Activated T-helper 17 cell treated with anti-CD3 and anti-CD28 coated beads, Interleukin-2, amount 50 U/mL, for 72 hours (primary cell): ENCODE measurements around the gene FUZ. TPM values are rescaled to one million over a fixed set of nuclear protein-coding genes. Genes with fewer than 3 reads are reported as not detected.

Experiments used
- ATAC-seq: fragments of 150-1000 bp; cut with Tn5 transposase; replicated peaks from 2 replicates; pipeline ENCODE4 v1.10.0; 2021; ENCODE audit warnings: mild to moderate bottlenecking, moderate library complexity
- H3K27ac Mint-ChIP-seq: one replicate; pipeline ENCODE4 v1.8.0; 2022; ENCODE audit warnings: mixed read lengths
- H3K27me3 Mint-ChIP-seq: one replicate; pipeline ENCODE4 v1.8.0; 2022; ENCODE audit warnings: mixed read lengths
- H3K36me3 Mint-ChIP-seq: one replicate; pipeline ENCODE4 v1.8.0; 2022; ENCODE audit warnings: low read depth, mild to moderate bottlenecking, mixed read lengths
- H3K4me1 Mint-ChIP-seq: one replicate; pipeline ENCODE4 v1.8.0; 2022; ENCODE audit warnings: mixed read lengths
- H3K4me3 Mint-ChIP-seq: one replicate; pipeline ENCODE4 v1.8.0; 2022; ENCODE audit warnings: mild to moderate bottlenecking, mixed read lengths
- H3K9me3 Mint-ChIP-seq: one replicate; pipeline ENCODE4 v1.8.0; 2022; ENCODE audit warnings: mixed read lengths
- total RNA-seq, 2 donors: library from RNA; stranded (reverse); gene quantifications; one replicate each; pipeline ENCODE4 v1.2.3, GENCODE V29; 2022

The FUZ gene
- total RNA-seq, 2 donors from 2014 or later: 15.5 to 19.1 TPM

- Mint-ChIP-seq H3K27me3 (no peaks in the 10 kb centered on the region), H3K4me1 (no peaks in the 10 kb centered on the region), H3K4me3 (no peak overlapping the region), H3K9me3 (no peaks in the 10 kb centered on the region), H3K36me3 (peaks cover 80% of the 10 kb centered on the region), H3K27ac (no peak overlapping the region)
- no peak for ATAC-seq
Observed at GRCh38 chr19:49799271-49799797, 13.8 kb downstream of the FUZ start.

- Mint-ChIP-seq H3K9me3 (no peaks in the 10 kb centered on the region), H3K36me3 (peaks cover 80% of the 10 kb centered on the region), H3K27ac (no peak overlapping the region), H3K4me3 (no peak overlapping the region), H3K4me1 (no peaks in the 10 kb centered on the region), H3K27me3 (no peaks in the 10 kb centered on the region)
- no peak for ATAC-seq
Observed at GRCh38 chr19:49798574-49798973, 14.5 kb downstream of the FUZ start.

- Mint-ChIP-seq H3K4me1 (no peaks in the 10 kb centered on the region), H3K4me3 (no peak overlapping the region), H3K27me3 (no peaks in the 10 kb centered on the region), H3K36me3 (peaks cover 83% of the 10 kb centered on the region), H3K9me3 (no peaks in the 10 kb centered on the region), H3K27ac (no peak overlapping the region)
- ATAC-seq: no peak
Observed at GRCh38 chr19:49795615-49796014, 17.5 kb downstream of the FUZ start.

- Mint-ChIP-seq H3K27ac (no peak overlapping the region), H3K9me3 (no peaks in the 10 kb centered on the region), H3K4me3 (no peak overlapping the region), H3K36me3 (peaks cover 79% of the 10 kb centered on the region), H3K4me1 (no peaks in the 10 kb centered on the region), H3K27me3 (no peaks in the 10 kb centered on the region)
- peak; percentile 94 for ATAC-seq
Observed at GRCh38 chr19:49793561-49793840, 19.6 kb downstream of the FUZ start.

DNA sequence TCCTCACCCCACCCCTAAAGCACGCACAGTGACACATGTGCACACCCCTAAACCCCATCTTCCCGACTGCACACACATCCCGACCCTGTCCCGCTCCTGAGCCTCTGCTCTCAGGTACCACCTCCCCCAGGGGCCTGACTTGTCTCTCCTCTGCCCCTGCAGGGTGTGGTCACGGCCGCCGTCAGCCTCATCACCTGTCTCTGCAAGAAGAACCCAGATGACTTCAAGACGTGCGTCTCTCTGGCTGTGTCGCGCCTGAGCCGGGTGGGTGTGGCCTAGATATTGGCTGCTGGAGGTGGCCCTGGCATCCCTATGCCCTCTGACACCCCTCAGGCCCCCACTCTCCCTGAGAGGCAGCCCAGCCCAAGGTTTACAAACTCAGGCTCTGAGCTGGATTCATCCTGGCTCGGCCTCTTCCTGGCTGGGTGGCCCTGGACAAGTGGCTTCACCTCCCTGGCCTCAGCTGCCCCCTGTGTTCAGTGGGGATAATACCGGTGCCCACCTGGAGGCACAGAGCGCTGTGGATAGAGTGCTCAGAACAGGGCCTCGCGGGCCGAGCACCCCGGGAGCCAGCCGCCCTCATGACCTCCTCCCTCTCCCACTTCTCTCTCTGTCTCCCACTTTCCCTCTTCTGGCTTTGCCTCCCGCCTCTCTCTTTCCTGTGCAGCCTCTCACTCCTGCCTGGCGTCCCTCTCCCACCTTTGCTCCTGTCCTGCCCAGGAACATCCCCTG is 20.1 kb downstream of the FUZ start:
- no peak overlapping the region for H3K27ac Mint-ChIP-seq
- no peak overlapping the region for H3K4me3 Mint-ChIP-seq
- no peaks in the 10 kb centered on the region for H3K4me1 Mint-ChIP-seq
- ATAC-seq: no peak
- H3K9me3 Mint-ChIP-seq: no peaks in the 10 kb centered on the region
- no peaks in the 10 kb centered on the region for H3K27me3 Mint-ChIP-seq
- peaks cover 79% of the 10 kb centered on the region for H3K36me3 Mint-ChIP-seq

DNA sequence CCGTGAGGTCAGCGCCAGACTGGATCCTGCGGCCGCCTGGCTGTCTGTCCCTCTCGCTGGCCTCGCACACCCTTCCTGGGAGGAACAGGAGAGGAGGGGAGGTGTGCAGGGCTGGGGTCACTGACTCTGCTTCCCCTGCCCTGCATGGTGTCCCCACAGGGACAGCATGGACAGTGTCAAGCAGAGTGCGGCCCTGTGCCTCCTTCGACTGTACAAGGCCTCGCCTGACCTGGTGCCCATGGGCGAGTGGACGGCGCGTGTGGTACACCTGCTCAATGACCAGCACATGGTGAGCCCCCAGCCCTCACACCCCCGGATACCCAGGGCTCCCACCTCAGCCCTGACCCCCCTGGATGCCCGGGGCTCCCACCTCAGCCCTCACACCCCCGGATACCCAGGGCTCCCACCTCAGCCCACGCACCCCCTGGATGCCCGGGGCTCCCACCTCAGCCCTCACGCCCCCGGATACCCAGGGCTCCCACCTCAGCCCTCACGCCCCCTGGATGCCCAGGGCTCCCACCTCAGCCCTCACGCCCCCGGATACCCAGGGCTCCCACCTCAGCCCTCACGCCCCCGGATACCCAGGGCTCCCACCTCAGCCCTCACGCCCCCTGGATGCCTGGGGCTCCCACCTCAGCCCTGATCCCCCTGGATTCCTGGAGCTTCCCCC is 21.2 kb downstream of the FUZ start:
- Mint-ChIP-seq H3K9me3 (no peaks in the 10 kb centered on the region), H3K4me1 (no peaks in the 10 kb centered on the region), H3K27me3 (no peaks in the 10 kb centered on the region), H3K4me3 (no peak overlapping the region), H3K27ac (no peak overlapping the region), H3K36me3 (peaks cover 80% of the 10 kb centered on the region)
- ATAC-seq: no peak

DNA sequence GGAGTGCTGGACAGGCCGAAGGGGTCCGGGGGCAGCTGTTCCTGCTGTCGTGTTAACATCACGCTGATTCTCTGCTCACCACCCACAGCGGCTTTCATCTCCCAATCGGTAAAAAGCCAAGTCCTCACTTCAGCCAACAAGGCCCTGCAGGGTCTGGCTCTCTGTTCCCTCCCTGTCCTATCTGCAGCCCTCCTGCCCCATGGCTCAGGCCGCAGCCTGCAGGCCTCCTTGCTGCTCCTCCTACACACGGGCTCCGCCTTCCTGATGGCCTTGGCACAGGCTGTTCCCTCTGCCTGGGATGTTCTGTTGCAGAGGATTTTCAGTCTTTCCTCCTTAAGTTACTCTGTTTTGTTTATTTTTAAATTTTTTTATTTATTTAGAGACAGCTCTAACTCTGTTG is 22.2 kb downstream of the FUZ start:
- Mint-ChIP-seq H3K27ac (peak overlapping the region; percentile 25), H3K4me3 (no peak overlapping the region), H3K36me3 (peaks cover 80% of the 10 kb centered on the region), H3K4me1 (no peaks in the 10 kb centered on the region), H3K9me3 (no peaks in the 10 kb centered on the region), H3K27me3 (no peaks in the 10 kb centered on the region)
- ATAC-seq: no peak

- Mint-ChIP-seq H3K36me3 (peaks cover 78% of the 10 kb centered on the region), H3K4me3 (no peak overlapping the region), H3K27ac (no peak overlapping the region), H3K9me3 (no peaks in the 10 kb centered on the region), H3K4me1 (no peaks in the 10 kb centered on the region), H3K27me3 (no peaks in the 10 kb centered on the region)
- no peak for ATAC-seq
Observed at GRCh38 chr19:49788857-49789256, 24.2 kb downstream of the FUZ start.

GRCh38 chr19:49787746-49788145 is 25.3 kb downstream of the FUZ start:
- no peaks in the 10 kb centered on the region for H3K9me3 Mint-ChIP-seq
- H3K27ac Mint-ChIP-seq: no peak overlapping the region
- ATAC-seq: no peak
- no peak overlapping the region for H3K4me3 Mint-ChIP-seq
- H3K4me1 Mint-ChIP-seq: no peaks in the 10 kb centered on the region
- H3K27me3 Mint-ChIP-seq: no peaks in the 10 kb centered on the region
- peaks cover 78% of the 10 kb centered on the region for H3K36me3 Mint-ChIP-seq

GRCh38 chr19:49786376-49786820 is 26.7 kb downstream of the FUZ start:
- Mint-ChIP-seq H3K9me3 (no peaks in the 10 kb centered on the region), H3K27me3 (no peaks in the 10 kb centered on the region), H3K27ac (peak overlapping the region; percentile 79), H3K4me1 (no peaks in the 10 kb centered on the region), H3K4me3 (no peak overlapping the region), H3K36me3 (peaks cover 79% of the 10 kb centered on the region)
- no peak for ATAC-seq

DNA sequence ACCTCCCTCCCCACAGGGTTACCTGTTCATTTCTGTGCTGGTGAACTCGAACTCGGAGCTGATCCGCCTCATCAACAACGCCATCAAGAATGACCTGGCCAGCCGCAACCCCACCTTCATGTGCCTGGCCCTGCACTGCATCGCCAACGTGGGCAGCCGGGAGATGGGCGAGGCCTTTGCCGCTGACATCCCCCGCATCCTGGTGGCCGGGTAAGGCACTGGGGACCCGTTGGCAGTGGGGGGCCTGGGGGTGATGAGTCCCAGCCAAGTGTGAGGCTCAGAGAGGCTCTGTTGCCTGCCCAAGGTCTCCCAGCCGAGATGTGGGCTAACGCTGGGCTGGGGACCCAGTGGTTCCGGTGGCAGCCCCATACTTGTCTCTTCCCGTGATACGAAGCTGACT is 30.6 kb downstream of the FUZ start:
- Mint-ChIP-seq H3K36me3 (peaks cover 62% of the 10 kb centered on the region), H3K27me3 (no peaks in the 10 kb centered on the region), H3K4me1 (peaks cover 18% of the 10 kb centered on the region), H3K27ac (no peak overlapping the region), H3K9me3 (no peaks in the 10 kb centered on the region), H3K4me3 (no peak overlapping the region)
- ATAC-seq: no peak

DNA sequence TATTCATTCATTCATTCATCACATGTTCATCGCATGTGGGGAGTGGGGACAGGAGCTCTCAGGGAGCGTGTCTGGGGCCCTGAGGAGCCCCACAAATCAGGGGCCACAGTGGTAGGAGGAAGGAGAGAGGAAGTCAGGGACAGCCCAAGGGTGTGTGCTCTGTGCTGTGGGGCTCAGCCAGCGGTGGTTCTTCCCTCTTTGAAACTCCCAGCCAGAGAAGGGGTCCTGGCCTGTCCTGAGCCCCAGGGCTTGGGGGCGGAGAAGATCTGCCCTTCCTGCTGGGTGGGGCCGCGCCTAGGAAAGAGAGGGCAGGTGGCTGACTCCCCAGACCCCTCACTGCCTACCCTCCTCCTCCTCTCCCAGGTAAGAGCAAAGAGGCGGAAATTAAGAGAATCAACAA is 31.7 kb downstream of the FUZ start:
- ATAC-seq: no peak
- no peaks in the 10 kb centered on the region for H3K27me3 Mint-ChIP-seq
- peaks cover 53% of the 10 kb centered on the region for H3K36me3 Mint-ChIP-seq
- peak overlapping the region; percentile 74 for H3K27ac Mint-ChIP-seq
- no peak overlapping the region for H3K4me3 Mint-ChIP-seq
- no peaks in the 10 kb centered on the region for H3K9me3 Mint-ChIP-seq
- peaks cover 18% of the 10 kb centered on the region for H3K4me1 Mint-ChIP-seq

GRCh38 chr19:49780861-49781260 is 32.2 kb downstream of the FUZ start:
- no peak for ATAC-seq
- Mint-ChIP-seq H3K4me3 (no peak overlapping the region), H3K4me1 (peaks cover 21% of the 10 kb centered on the region), H3K27ac (peak overlapping the region; percentile 74), H3K9me3 (no peaks in the 10 kb centered on the region), H3K27me3 (no peaks in the 10 kb centered on the region), H3K36me3 (peaks cover 47% of the 10 kb centered on the region)

DNA sequence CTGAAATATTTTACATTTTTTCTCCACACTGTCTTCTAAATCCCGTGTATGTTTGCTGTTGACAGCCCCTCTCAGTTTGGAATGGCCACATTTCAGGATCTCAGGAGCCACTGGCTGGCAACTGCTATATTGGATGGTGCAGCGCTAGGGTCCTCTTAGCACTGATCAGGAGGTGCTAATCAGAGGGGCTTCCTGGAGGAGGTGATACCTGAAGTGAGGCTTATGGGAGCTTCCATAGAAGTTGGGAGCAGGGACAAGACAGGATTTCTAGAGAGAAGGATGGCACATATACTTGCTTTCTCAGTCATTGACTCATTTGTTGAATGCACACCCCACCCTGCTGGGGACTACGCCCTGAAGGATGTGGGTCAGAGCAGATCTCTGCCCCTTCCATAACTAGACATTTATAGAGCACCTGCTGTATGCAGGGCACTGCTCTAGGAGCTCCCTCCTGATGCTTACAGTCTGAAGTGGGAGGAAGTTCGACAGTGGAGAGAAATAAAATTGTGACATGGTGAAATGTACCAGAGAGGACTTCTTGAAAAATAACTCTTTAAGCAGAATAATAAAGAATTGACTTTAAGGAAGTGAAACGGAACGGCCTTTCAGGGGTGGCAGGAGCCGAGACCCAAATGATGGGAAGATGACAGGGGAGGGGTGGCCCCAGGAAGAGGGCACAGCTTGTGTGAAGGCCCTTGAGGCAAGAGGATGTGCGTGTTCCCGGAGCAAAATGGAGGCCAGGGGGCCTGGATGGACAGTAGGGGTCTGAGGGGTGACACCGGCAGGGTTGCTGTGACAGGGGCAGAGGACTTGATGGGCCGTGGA is 33.1 kb downstream of the FUZ start:
- ATAC-seq: no peak
- H3K36me3 Mint-ChIP-seq: peaks cover 38% of the 10 kb centered on the region
- no peaks in the 10 kb centered on the region for H3K27me3 Mint-ChIP-seq
- peak overlapping the region; percentile 74 for H3K27ac Mint-ChIP-seq
- no peaks in the 10 kb centered on the region for H3K9me3 Mint-ChIP-seq
- no peak overlapping the region for H3K4me3 Mint-ChIP-seq
- peaks cover 21% of the 10 kb centered on the region for H3K4me1 Mint-ChIP-seq

DNA sequence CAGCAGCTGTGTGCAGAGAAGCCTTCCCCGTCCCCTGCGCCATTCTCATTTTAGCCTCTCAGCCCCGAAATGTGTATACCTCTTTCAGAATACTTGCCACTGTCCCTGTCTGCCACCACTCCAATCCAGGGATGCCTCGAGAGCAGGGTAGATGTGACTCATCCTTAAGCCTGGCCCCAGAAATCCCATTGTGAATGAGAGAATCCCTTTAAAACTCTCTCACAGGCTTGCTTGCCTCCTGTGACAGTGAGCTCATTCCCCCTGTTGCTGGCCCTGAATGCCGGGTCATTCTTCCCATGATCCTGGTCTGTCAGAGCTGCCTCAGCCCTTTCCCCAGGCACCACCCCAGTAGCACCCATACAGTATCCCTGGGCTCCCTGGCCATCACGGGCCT is 36.7 kb downstream of the FUZ start:
- ATAC-seq: no peak
- Mint-ChIP-seq H3K9me3 (no peaks in the 10 kb centered on the region), H3K4me3 (no peak overlapping the region), H3K36me3 (peaks cover 29% of the 10 kb centered on the region), H3K4me1 (peaks cover 37% of the 10 kb centered on the region), H3K27ac (no peak overlapping the region), H3K27me3 (no peaks in the 10 kb centered on the region)
